LNCAP (cell line): ENCODE measurements around the gene PTPRT.

ENCODE experiments used
- CTCF ChIP-seq: fragments of 450-650 bp; IDR thresholded peaks from 2 replicates; pipeline ENCODE4 v1.5.1; 2017; ENCODE audit warnings: mild to moderate bottlenecking

Gene PTPRT

DNA sequence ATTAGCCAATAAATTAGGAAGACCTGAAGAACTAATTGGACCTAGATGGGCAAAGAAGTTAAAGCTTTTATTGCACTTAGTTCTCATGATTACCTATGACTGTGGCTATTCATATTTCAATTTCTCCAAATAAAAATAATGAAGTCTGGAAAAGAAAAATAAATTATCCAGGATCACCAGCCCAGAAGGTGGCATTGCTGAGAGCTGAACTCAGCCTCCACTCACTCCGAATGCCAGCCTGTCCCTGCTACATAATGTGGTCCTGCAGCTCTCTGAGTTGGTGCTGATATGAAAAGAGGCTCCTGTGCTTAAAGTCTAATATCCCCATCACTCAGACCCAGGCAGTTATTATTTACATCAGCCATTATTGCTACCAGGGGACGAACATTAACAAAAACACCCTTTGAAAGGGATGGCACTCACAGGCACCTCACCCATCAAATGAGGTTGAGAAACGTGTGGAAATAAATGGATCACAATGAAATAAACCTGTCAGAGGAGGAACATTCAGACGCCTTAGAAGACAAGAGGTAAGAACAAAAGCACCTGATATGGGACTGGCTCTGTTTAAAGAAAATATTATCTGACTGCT, 921.8 kb downstream of the PTPRT start:
- no peak for TF ChIP-seq CTCF

DNA sequence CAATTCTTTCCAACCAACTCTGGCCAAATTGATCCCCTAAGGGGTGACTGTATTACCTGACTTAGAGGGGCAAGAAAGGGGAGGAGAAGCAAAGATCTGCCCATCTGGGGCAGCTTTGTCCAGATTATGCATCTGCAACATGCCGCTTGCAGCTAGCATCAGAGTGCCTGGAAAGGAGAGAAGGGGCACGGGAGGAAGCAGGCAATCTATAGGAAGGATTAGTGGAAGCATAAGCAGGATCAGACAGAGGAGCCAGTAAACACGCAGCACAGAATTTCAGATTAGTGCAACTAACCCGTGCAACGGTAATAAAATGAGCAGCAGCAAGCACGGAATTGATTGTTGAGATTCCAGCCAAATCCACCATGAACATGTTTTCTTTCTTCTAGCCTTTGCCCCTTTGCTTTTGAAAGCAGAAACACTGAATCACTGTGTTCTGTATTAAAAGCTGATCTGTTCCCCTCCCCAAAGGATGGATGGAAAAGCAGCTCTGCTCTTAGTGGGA, 927.9 kb downstream of the PTPRT start:
- no peak for TF ChIP-seq CTCF

DNA sequence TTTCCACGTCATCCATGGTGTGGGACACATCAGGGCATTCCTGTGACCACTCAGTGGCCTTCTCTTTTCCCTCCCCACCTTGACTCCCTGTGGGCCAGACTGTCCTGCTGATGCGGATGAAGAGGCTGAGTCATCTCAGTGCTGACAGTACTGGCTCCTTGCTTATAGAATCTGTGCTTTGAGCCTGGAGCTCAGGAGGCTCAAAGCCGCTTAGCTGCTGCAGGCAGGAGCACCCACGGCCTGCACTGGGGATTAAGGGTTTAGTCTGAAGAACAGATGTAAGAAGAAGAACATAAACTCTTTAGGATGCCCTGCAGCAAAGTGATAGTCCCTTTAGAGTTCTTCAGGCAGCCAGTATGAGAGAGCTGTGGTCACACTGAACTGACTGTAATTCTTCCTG, 929.5 kb downstream of the PTPRT start:
- TF ChIP-seq CTCF, result no peak

GRCh38 chr20:42259389-42259788, 930.3 kb downstream of the PTPRT start:
- no peak for TF ChIP-seq CTCF

DNA sequence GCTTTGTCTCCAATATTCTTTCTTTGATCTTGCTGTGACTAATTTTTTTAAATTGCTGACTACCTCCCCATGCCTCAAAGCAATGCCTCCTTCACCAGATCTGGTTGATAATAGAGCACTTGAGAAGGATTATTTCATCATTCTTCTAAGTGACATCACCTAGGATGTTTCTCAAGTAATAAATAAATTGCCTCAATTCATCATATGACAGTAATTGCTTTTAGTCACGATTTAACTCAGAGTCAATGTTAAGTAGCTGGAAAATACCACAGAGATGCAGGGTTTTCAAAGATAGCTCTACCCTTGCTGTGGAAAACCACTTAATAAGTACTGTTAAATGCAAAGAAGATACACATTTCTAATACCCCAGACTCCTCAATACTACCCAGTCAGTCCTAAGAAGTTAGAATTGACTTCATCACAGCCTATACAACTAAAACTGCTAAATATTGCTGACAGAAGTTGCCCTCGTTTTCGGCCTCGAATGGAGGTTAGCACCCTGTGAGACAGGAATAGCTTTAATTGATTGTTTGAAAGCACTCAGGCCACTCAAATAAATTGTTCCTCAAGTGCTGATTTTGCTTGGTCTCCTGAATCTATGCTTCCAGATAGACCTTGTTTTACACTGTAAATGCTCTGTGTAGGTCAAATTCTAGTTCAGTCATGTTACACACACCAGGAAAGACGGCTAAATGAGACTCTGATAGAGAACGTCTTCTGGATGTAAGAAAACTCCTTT, 931.0 kb downstream of the PTPRT start:
- no peak for TF ChIP-seq CTCF

DNA sequence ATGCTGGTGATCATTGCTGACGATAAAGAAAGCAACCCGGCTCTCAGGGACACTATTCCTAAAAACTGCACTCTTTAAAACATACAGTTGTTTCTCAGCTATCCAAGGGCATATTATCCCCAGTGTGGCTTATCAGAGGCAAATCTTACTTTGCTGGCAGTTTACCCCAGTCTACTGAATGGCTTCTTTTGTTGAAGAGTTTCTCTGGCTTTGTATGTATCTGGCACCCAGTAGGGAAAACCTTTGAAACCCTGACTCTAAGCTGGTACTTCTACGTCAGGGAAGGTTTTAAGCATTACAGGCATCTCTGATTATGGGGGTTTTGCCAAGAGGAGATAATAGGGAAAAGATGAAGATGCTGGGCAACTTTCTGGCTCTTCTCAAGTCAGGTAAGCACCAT, 933.9 kb downstream of the PTPRT start:
- TF ChIP-seq CTCF, result no peak

GRCh38 chr20:42254673-42255072, 935.0 kb downstream of the PTPRT start:
- TF ChIP-seq CTCF, result no peak
